Omental fat pad (tissue), 4 donors: Measurements from ENCODE around the gene WDR47. TPM values are rescaled to one million over a fixed set of nuclear protein-coding genes. Genes with fewer than 3 reads are reported as not detected.

Experiments
- ATAC-seq: fragments of 150-250 bp; one replicate; pipeline ENCODE4 v1.9.1; 2016; ENCODE audit warnings: mild to moderate bottlenecking, moderate library complexity; ENCODE audit not compliant: low FRiP score
- DNase-seq: peaks from one replicate; pipeline ENCODE4 v3.0.0-alpha.2; 2019; ENCODE audit warnings: low spot score
- CTCF ChIP-seq, 3 donors: fragments of 450-650 bp; IDR thresholded peaks; one replicate each; pipeline ENCODE4 v1.5.1; 2016 to 2017; ENCODE audit warnings: antibody characterized with exemption in 3 of 3, mild to moderate bottlenecking in 3 of 3, moderate library complexity in 2 of 3
- total RNA-seq, 4 donors: library from RNA; depleted of rRNA; stranded (reverse); fragments of >200 nt; gene quantifications; one replicate each; pipeline ENCODE4 v1.1.0, GENCODE V29; 2016

Gene WDR47
- 10 to 100 TPM; 12.0 to 20.8 (median 12.6) TPM for total RNA-seq

GRCh38 chr1:109041621-109042468, at the start of gene WDR47:
WDR47 (minus strand) TSS chr1:109042102; CDS start chr1:109023512, 18,590 bp downstream.
- ATAC-seq (peak; percentile 100), DNase-seq (peak; percentile 77)
- TF ChIP-seq CTCF (IDR thresholded peaks at IDR 0.05), result no peak

- DNase-seq (no peak), ATAC-seq (peak; percentile 82)
- TF ChIP-seq CTCF (IDR thresholded peaks at IDR 0.05), result no peak
Measured at GRCh38 chr1:109091078-109091838, 49.4 kb upstream of the WDR47 start.

- no peak for TF ChIP-seq CTCF (IDR thresholded peaks at IDR 0.05)
- DNase-seq, result peak; percentile 60
- ATAC-seq, result peak; percentile 93
Measured at GRCh38 chr1:109090196-109091077, 48.5 kb upstream of the WDR47 start, which contains the start of gene TMEM167B. TMEM167B (plus strand) TSS chr1:109090764; CDS start chr1:109090873, 109 bp downstream.

- TF ChIP-seq CTCF (IDR thresholded peaks at IDR 0.05), result no peak
- no peak for ATAC-seq
- DNase-seq, result no peak
Measured at GRCh38 chr1:109089242-109090015, 47.5 kb upstream of the WDR47 start.

GRCh38 chr1:109084563-109085517, 42.9 kb upstream of the WDR47 start:
- no peak for DNase-seq
- ATAC-seq, result no peak
- TF ChIP-seq CTCF (IDR thresholded peaks at IDR 0.05), result no peak
